HCT116 (cell line): ENCODE results near the gene GXYLT2. TPM values are rescaled to one million over a fixed set of nuclear protein-coding genes. Genes with fewer than 3 reads are reported as not detected.

Experiments used
- ATAC-seq: fragments of 200-7000 bp; cut with Tn5 transposase; 2 replicates; pipeline ENCODE4 v1.9.1; 2020; ENCODE audit warnings: mild to moderate bottlenecking, moderate library complexity
- BruUV-seq: library from RNA; stranded (reverse); fragments of 400-500 nt; replicated peaks from 2 replicates; lab custom pipeline; 2021; lab: Mats Ljungman, UMichigan
- CTCF ChIA-PET: fragments of 300-600 bp; sonication (Branson Sonifier 250); formaldehyde crosslinking; loops from one replicate; lab custom pipeline; 2021; ENCODE audit warnings: antibody characterized with exemption; lab: Charles Lee
- POLR2A ChIA-PET: fragments of 300-600, 350-600 bp; sonication (Branson Sonifier 250); formaldehyde crosslinking; loops from one replicate; lab custom pipeline; 2021; ENCODE audit warnings: antibody characterized with exemption; lab: Charles Lee
- RAD21 ChIA-PET, 2 experiments: fragments of 300-600 bp; sonication (Branson Sonifier 250); formaldehyde crosslinking; loops; one replicate each; lab custom pipeline; 2023; ENCODE audit warnings: low total read pairs in 2 of 2; ENCODE audit not compliant: uncharacterized antibody in 2 of 2, unreplicated experiment in 2 of 2, low non-redundant PET in 1 of 2; lab: Charles Lee
- DNase-seq: peaks from one replicate; pipeline ENCODE4 v3.0.0-alpha.2; 2010; ENCODE audit warnings: low read depth, low spot score
- H2AFZ ChIP-seq: fragments of 200-600 bp; shearing (Covaris generic), sonication (generic); 2 replicates; pipeline ENCODE4 v1.6.1; 2017; ENCODE audit warnings: low read depth, mixed run types, mixed read lengths, antibody characterized with exemption, low read length; ENCODE audit not compliant: poor library complexity, severe bottlenecking
- H3K27ac ChIP-seq: 2 replicates; pipeline ENCODE4 v1.5.1; 2012; ENCODE audit warnings: low read depth, low read length
- H3K27me3 ChIP-seq: fragments of 200-600 bp; sonication (generic); 2 replicates; pipeline ENCODE4 v1.6.1; 2016; ENCODE audit warnings: mixed run types, low read length, mixed read lengths; ENCODE audit not compliant: insufficient read depth
- H3K36me3 ChIP-seq, 2 experiments: fragments of 200-500 bp in 1 of 2; fragments of 200-600 bp in 1 of 2; sonication (Bioruptor generic) in 1 of 2; sonication (generic) in 1 of 2; 2 replicates each; pipeline versions ENCODE4 v1.5.1 to v1.6.1; 2014 to 2016; ENCODE audit warnings: low read length in 2 of 2, inconsistent platforms in 1 of 2, mixed read lengths in 1 of 2, mixed run types in 1 of 2; ENCODE audit not compliant: insufficient read depth in 2 of 2, control insufficient read depth in 1 of 2
- H3K4me1 ChIP-seq, 2 experiments: fragments of 200-600 bp in 1 of 2; sonication (generic) in 1 of 2; 2 replicates each; pipeline versions ENCODE4 v1.5.1 to v1.6.1; 2012 to 2017; ENCODE audit warnings: low read length in 2 of 2, inconsistent platforms in 1 of 2, mild to moderate bottlenecking in 1 of 2, mixed read lengths in 1 of 2, mixed run types in 1 of 2, moderate library complexity in 1 of 2; ENCODE audit not compliant: insufficient read depth in 2 of 2, control insufficient read depth in 1 of 2
- H3K4me2 ChIP-seq: fragments of 200-600 bp; sonication (generic); 2 replicates; pipeline ENCODE4 v1.6.1; 2017; ENCODE audit warnings: mixed run types, low read length, mixed read lengths
- H3K4me3 ChIP-seq, 2 experiments: fragments of 200-600 bp in 1 of 2; sonication (generic) in 1 of 2; replicated peaks in 1 of 2; 2 replicates each; pipeline ENCODE4 v1.5.1; 2011 to 2016; ENCODE audit warnings: low read length in 2 of 2, control low read depth in 1 of 2, low read depth in 1 of 2, mild to moderate bottlenecking in 1 of 2, mixed read lengths in 1 of 2, mixed run types in 1 of 2
- H3K79me2 ChIP-seq: fragments of 200-600 bp; sonication (generic); 2 replicates; pipeline ENCODE4 v1.6.1; 2017; ENCODE audit warnings: mild to moderate bottlenecking, mixed run types, low read length, moderate library complexity, mixed read lengths; ENCODE audit not compliant: insufficient read depth
- H3K9ac ChIP-seq: fragments of 200-600 bp; sonication (generic); 2 replicates; pipeline ENCODE4 v1.6.1; 2016; ENCODE audit warnings: low read length, mixed read lengths
- H3K9me2 ChIP-seq: fragments of 200-600 bp; sonication (generic), shearing (Covaris generic); 2 replicates; pipeline ENCODE4 v1.6.1; 2017; ENCODE audit warnings: mixed run types, mild to moderate bottlenecking, moderate library complexity; ENCODE audit not compliant: insufficient read depth
- H3K9me3 ChIP-seq, 2 experiments: fragments of 200-500 bp in 1 of 2; fragments of 200-600 bp in 1 of 2; sonication (Bioruptor generic) in 1 of 2; sonication (generic) in 1 of 2; 2 replicates each; pipeline ENCODE4 v1.6.1; 2014 to 2017; ENCODE audit warnings: low read length in 2 of 2, mixed read lengths in 2 of 2, inconsistent platforms in 1 of 2, low read depth in 1 of 2, mild to moderate bottlenecking in 1 of 2, mixed run types in 1 of 2, moderate library complexity in 1 of 2; ENCODE audit not compliant: control insufficient read depth in 1 of 2, insufficient read depth in 1 of 2
- H4K20me1 ChIP-seq: fragments of 200-600 bp; sonication (generic), shearing (Covaris generic); 2 replicates; pipeline ENCODE4 v1.6.1; 2017; ENCODE audit warnings: mixed run types, mild to moderate bottlenecking, moderate library complexity; ENCODE audit not compliant: insufficient read depth
- CEBPB ChIP-seq: IDR thresholded peaks from 2 replicates; pipeline ENCODE4 v1.6.1; 2012; ENCODE audit warnings: low read depth
- CTCF ChIP-seq, 3 experiments: fragments of 200-600 bp in 1 of 3; sonication (generic) in 1 of 3; IDR thresholded peaks in 2 of 3; conservative IDR thresholded peaks in 1 of 3; 2 replicates each; pipeline ENCODE4 v1.5.1; 2012 to 2017; ENCODE audit warnings: low read depth in 2 of 3, low read length in 2 of 3, antibody characterized with exemption in 1 of 3, borderline replicate concordance in 1 of 3, control low read depth in 1 of 3, mild to moderate bottlenecking in 1 of 3, mixed read lengths in 1 of 3, mixed run types in 1 of 3, moderate library complexity in 1 of 3; ENCODE audit not compliant: insufficient read depth in 1 of 3
- EGR1 ChIP-seq: IDR thresholded peaks from 2 replicates; pipeline ENCODE4 v1.6.1; 2012; ENCODE audit warnings: low read depth
- EZH2 ChIP-seq: fragments of 200-600 bp; sonication (generic); IDR thresholded peaks from 2 replicates; pipeline ENCODE4 v1.6.1; 2017; ENCODE audit warnings: antibody characterized with exemption, mixed run types
- MAX ChIP-seq: IDR thresholded peaks from 2 replicates; pipeline ENCODE4 v1.6.1; 2012
- RAD21 ChIP-seq: IDR thresholded peaks from 2 replicates; pipeline ENCODE4 v1.6.1; 2012; ENCODE audit warnings: low read depth, mild to moderate bottlenecking
- SIN3A ChIP-seq: IDR thresholded peaks from 2 replicates; pipeline ENCODE4 v1.6.1; 2012; ENCODE audit warnings: low read depth
- SP1 ChIP-seq: IDR thresholded peaks from 2 replicates; pipeline ENCODE4 v1.6.1; 2012; ENCODE audit warnings: low read depth
- SRF ChIP-seq: IDR thresholded peaks from 2 replicates; pipeline ENCODE4 v1.6.1; 2012; ENCODE audit warnings: low read depth
- TCF7L2 ChIP-seq: IDR thresholded peaks from 2 replicates; pipeline ENCODE4 v1.7.0; 2011; ENCODE audit warnings: borderline replicate concordance, inconsistent platforms; ENCODE audit not compliant: insufficient read depth, insufficient read length; ENCODE audit errors: extremely low read depth
- intact Hi-C: fragments of 100-400 bp; cut with micrococcal nuclease; formaldehyde crosslinking; loops from 2 replicates; pipeline ENCODE4 v1.10.0; 2022
- total RNA-seq: library from RNA; stranded (reverse); gene quantifications from one replicate; pipeline ENCODE4 v1.2.1, GENCODE V29; 2021; ENCODE audit not compliant: unreplicated experiment

The GXYLT2 gene
- total RNA-seq, 1 experiment from 2014 or later: 5.6 TPM

GRCh38 chr3:72901840-72902239 is 14.0 kb downstream of the GXYLT2 start:
- peaks cover 5 to 9% of the 10 kb centered on the region in 2 experiments; a peak in 2 of 4 replicates for H3K4me1 ChIP-seq
- RAD21 ChIA-PET: no interaction called here
- ATAC-seq (no peak), DNase-seq (no peak)
- BruUV-seq: no TSS peak
- no peak overlapping the region for H2AFZ ChIP-seq
- H3K36me3 ChIP-seq: no peaks in the 10 kb centered on the region
- CTCF ChIA-PET: no interaction called here
- TF ChIP-seq CTCF (IDR thresholded peaks at IDR 0.05 in 2 of 3, conservative IDR thresholded peaks at IDR 0.05 in 1 of 3; ENCODE audit: borderline replicate concordance in 1 of 3, insufficient read depth in 1 of 3, low read depth in 2 of 3, low read length in 2 of 3): no peak
- no peak for TF ChIP-seq TCF7L2
- no peak for TF ChIP-seq MAX
- TF ChIP-seq RAD21: no peak
- TF ChIP-seq SIN3A: no peak
- no peak for TF ChIP-seq SRF
- no peak for TF ChIP-seq EZH2
- TF ChIP-seq SP1: no peak
- TF ChIP-seq EGR1: no peak
- intact Hi-C loops: no loop called here
- no peaks in the 10 kb centered on the region for H3K9me2 ChIP-seq
- H3K4me2 ChIP-seq: no peak overlapping the region
- H3K9me3 ChIP-seq: no peaks in the 10 kb centered on the region
- no peak overlapping the region for H3K4me3 ChIP-seq
- H3K27me3 ChIP-seq: no peaks in the 10 kb centered on the region
- no peaks in the 10 kb centered on the region for H3K79me2 ChIP-seq
- no peaks in the 10 kb centered on the region for H4K20me1 ChIP-seq
- POLR2A ChIA-PET: no interaction called here
- no peak overlapping the region for H3K9ac ChIP-seq
- no peak overlapping the region for H3K27ac ChIP-seq

- Histone ChIP-seq H3K36me3 (no peaks in the 10 kb centered on the region), H2AFZ (no peak overlapping the region), H3K79me2 (no peaks in the 10 kb centered on the region), H4K20me1 (no peaks in the 10 kb centered on the region), H3K4me3 (no peak overlapping the region), H3K4me2 (0 out of 2 replicates have a peak overlapping the region, but pooled peaks have one; percentile 13), H3K9ac (no peak overlapping the region), H3K27ac (no peak overlapping the region), H3K9me2 (no peaks in the 10 kb centered on the region), H3K9me3 (no peaks in the 10 kb centered on the region), H3K4me1 (peaks cover 5 to 9% of the 10 kb centered on the region in 2 experiments; a peak in 2 of 4 replicates), H3K27me3 (no peaks in the 10 kb centered on the region)
- no TSS peak for BruUV-seq
- intact Hi-C loops: no loop called here
- ChIA-PET CTCF (no interaction called here), POLR2A (no interaction called here), RAD21 (no interaction called here)
- TF ChIP-seq SIN3A (no peak), MAX (no peak), EZH2 (no peak), CEBPB (peak; percentile 88)
- ATAC-seq: no peak; the same call in 1 of the 2 replicates
- DNase-seq: no peak
These were observed 15.2 kb downstream of the GXYLT2 start for GRCh38 chr3:72903004-72903403.
